Peyer's patch (tissue), 4 donors: ENCODE data around the gene BCL3.

Experiments used
- POLR2A ChIP-seq, 2 donors: fragments of 450-650 bp; IDR thresholded peaks; one replicate each; pipeline ENCODE4 v1.5.1; 2017; ENCODE audit warnings: antibody characterized with exemption in 2 of 2, mild to moderate bottlenecking in 2 of 2, moderate library complexity in 2 of 2
- TF ChIP-seq, protein P1 (sequence below), 6 experiments: fragments of 450-650 bp in 4 of 6; fragments of 200-600 bp in 2 of 6; sonication (generic) in 1 of 6; IDR thresholded peaks; one replicate each; pipeline ENCODE4 v1.5.1; 2017 to 2019; ENCODE audit warnings: antibody characterized with exemption in 6 of 6, mild to moderate bottlenecking in 3 of 6, moderate library complexity in 1 of 6

DNA sequence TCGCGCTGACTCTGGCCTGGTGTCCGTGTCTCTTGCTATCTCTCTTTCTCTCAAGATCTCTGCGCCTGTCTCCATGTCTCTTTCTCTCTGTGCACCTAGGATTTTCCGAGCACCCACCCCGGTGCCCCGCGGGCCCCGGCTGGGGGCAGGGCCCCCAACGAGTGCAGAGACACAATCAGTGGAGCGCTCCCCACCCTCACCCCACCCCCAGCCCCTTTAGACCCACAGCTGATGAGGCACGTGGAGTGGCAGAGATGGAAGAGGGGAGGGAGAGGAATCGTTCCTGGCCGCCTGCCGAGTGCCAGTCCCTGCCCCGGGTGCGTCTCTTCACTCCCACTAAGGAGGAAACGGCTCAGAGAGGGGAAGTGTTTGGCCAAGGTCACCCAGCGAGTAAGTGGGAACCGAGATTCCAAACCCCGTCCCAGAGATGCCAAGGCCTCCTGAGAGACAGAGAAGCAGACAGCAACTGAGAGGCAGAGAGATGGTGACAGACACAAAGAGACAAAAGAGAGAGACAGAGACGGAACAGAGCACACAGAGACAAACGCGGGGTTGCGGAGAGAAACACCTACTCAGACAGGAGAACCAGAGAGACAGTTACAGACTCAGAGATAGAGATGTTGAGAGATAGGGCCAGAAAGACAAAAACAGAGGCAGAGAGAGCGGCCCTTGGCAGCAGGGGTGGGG, 626 bp upstream of the BCL3 start:
- peak; percentile 38 to 57 for TF ChIP-seq POLR2A (IDR thresholded peaks at IDR 0.05)
- TF ChIP-seq, protein P1, sequence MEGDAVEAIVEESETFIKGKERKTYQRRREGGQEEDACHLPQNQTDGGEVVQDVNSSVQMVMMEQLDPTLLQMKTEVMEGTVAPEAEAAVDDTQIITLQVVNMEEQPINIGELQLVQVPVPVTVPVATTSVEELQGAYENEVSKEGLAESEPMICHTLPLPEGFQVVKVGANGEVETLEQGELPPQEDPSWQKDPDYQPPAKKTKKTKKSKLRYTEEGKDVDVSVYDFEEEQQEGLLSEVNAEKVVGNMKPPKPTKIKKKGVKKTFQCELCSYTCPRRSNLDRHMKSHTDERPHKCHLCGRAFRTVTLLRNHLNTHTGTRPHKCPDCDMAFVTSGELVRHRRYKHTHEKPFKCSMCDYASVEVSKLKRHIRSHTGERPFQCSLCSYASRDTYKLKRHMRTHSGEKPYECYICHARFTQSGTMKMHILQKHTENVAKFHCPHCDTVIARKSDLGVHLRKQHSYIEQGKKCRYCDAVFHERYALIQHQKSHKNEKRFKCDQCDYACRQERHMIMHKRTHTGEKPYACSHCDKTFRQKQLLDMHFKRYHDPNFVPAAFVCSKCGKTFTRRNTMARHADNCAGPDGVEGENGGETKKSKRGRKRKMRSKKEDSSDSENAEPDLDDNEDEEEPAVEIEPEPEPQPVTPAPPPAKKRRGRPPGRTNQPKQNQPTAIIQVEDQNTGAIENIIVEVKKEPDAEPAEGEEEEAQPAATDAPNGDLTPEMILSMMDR (IDR thresholded peaks at IDR 0.05), result no peak
